Colon (tissue), 2 donors: ENCODE results near the gene CENPB.
"Not testable (repeated sequence)": the region's sequence is repeated elsewhere in the genome, so short reads cannot be mapped to it uniquely, and the experiment has no call there.

Experiments used
- FAIRE-seq: peaks from 2 replicates; lab custom pipeline; 2012; peaks lifted over from hg19 to GRCh38; lab: Jason Lieb, UNC
- donor health status: control.
- donor health status: control.

The CENPB gene

DNA sequence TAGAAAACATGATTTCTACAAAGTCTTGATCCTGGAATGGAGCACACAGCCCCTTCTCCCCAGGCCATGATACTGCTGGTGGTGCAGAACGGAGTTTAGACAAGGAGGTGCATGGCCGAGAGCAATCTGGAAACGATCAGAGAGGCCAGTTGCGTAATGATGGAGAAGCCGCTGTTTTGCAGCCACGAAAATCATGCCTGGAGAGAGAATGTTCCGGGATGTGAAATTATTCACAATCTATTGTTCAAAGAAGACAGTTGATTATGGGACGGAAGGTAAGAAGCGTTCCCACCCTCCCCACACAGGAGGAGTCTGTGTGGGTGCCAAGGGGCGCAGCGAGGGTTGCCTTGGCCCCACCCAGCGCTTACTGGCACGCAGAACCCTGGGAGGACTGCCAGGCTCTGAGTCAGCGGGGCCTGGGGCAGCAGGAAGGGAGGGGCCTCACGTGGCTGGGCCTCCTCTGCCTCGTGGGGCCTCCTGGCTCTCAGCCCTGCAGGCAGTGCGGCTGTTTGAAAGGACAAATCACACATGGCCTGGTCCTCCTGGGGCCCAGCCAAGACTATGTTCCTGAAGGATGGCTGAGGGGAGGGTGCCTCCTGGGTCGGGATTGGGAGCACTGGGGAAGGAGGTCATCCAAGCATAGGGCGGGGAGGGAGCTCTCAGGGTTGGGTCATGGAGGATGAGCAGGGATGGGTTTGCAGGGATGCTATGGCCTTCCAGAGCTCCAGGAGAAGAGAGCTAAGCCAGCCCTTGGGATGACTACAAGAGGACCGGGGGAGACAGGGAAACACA is 25.1 kb upstream of the CENPB start:
- FAIRE-seq, result no peak

DNA sequence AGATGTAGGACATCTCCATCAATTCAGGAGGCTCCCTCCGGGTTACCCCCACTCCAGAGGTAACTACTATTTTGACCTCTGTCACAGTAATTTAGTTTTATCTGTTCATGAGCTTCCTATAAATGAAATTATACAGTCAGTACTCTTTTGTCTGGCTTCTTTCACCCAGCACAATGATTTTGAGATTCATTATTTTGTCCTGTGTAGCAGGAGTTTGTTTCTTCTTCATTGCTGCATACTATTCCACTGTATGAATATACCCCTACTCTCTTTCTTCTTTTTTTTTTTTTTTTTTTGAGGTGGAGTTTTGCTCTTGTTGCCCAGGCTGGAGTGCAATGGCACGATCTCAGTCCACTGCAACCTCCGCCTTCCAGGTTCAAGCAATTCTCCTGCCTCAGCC is 22.0 kb upstream of the CENPB start:
- no peak for FAIRE-seq

DNA sequence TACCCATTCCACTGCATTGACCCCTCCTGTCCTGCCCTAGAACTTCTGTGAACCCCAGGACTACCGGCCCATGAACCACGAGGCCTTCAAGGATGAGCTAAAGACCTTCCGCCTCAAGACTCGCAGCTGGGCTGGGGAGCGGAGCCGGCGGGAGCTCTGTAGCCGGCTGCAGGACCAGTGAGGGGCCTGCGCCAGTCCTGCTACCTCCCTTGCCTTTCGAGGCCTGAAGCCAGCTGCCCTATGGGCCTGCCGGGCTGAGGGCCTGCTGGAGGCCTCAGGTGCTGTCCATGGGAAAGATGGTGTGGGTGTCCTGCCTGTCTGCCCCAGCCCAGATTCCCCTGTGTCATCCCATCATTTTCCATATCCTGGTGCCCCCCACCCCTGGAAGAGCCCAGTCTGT is 18.2 kb upstream of the CENPB start:
- FAIRE-seq, result no peak

DNA sequence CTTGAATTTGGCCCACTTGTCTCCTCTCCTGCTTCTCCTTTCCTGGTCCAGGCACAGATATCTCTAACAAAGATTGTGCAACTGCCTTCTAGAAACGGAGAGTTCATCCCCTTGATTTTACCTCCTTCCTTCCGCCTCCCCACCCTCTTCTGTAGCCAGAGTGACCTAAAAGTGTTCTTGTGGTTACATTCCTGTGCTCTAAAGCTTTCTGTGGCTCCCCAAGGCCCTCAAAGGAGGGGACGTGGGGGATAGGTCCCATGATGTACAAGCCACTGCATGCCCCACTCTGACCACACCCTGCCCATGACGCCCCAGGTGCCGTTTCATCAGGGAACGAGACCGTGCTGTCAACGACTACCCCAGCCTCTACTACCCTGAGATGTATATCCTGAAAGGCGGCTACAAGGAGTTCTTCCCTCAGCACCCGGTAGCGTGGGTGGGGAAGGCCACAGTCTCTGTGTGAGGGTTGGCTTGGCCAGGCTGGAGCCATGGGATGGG is 17.8 kb upstream of the CENPB start:
- FAIRE-seq, result no peak

DNA sequence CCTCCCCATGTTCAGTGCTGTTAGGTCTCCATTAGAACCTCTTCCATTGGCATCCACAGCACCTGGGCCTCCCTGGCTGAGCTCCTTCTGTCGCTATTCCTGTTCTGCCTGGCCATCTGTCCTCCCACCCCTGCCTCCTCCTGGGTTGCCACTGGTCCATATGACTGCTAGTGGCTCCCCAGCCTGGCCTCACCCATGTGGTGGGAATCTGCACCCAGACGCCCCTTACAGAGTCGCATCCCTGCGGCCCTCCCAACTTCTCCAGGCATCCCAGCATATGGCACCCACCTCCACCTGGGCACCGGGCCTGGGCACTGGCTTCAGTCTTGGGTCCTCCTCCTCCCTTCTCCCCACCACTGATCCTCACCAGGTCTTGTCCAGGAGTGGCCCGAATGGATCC is 17.3 kb upstream of the CENPB start:
- FAIRE-seq, result no peak

DNA sequence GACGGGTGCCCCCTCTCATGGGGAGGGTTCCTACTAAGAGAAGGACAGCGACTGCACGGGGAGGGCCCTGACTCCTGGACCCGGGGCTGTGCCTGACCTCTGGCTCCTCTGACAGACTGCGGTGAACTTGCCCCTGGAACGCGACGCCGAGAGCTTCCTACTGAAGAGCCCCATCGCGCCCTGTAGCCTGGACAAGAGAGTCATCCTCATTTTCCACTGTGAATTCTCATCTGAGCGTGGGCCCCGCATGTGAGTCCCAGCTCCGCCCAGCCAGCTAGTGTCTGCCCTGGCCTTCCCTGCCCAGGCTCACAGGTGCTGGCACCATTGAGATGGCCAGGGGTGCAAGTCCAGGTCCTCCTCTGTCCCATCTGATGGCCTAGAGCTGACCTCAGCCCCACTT is 16.7 kb upstream of the CENPB start:
- FAIRE-seq, result no peak

DNA sequence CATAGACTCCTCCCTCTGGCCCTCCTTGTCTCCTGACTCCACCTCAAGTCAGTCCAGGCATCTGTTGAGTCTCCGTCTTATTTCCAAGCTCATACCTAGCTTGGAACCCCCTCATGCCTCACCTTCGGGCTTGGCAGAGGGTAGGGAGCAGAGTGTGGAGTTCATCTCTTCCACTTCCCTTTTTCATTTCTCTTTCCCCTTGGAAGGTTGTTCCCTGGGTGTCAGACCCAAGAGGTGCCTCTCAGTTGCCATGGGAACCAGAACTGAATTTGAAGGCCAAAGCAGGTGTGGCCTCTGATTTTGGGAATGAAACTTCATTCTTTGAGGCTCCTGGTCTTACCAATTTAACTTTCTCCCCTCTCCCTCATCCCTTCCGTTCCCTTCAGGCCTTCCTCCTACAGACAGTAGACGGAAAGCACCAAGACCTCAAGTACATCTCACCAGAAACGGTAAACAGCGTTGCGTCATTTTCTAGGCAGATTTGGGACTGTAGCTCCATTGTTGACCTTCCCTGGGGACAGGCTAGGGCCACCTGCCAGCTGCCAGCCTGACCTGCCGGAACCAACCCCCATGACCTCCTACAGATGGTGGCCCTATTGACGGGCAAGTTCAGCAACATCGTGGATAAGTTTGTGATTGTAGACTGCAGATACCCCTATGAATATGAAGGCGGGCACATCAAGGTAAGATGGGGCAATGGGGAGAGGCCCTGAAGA is 16.1 kb upstream of the CENPB start:
- FAIRE-seq, result no peak

DNA sequence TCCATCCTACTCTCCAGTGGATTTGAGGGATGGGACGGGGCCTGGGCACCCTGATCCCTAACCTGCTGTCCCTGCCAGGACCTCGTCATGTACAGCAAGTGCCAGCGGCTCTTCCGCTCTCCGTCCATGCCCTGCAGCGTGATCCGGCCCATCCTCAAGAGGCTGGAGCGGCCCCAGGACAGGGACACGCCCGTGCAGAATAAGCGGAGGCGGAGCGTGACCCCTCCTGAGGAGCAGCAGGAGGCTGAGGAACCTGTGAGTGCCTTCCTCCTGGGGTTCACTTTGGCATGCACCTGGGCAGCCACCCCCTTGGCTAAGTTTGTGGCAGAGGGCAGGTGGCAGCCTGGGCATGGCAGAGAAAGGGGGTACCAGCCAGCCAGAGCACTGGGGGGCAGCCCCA is 15.3 kb upstream of the CENPB start:
- no peak for FAIRE-seq

DNA sequence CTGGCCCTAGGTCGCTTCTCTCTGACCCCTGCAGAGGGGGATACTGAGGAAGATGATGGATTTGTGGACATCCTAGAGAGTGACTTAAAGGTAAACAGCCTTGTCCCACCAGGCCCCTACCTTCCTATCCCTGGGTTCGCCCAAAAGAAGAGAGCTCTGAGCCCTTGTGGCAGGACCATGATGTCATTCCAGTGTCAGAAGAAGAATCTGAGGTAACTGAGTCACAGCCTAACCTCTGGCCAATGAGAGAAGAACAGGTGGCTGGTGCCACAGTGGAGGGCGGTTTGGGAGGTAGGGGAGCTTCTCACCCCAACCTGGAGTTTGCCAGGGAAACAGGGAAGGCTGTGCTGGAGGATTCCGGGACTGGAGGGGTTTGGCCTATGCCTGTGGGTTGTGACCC is 14.8 kb upstream of the CENPB start:
- no peak for FAIRE-seq

DNA sequence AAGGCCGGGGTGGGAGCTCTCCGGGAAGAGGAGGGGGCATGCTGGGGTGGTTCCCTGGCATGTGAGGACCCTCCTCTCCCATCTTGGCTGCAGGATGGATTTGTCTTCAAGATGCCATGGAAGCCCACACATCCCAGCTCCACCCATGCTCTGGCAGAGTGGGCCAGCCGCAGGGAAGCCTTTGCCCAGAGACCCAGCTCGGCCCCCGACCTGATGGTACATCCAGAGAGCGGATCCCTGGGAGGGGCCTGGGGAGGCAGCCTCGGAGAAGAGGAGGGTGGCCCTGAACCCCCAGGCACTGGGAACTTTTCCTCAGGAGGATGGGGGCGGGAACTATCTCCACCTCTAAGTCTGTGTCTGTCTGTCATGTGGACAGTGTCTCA is 14.3 kb upstream of the CENPB start:
- no peak for FAIRE-seq

DNA sequence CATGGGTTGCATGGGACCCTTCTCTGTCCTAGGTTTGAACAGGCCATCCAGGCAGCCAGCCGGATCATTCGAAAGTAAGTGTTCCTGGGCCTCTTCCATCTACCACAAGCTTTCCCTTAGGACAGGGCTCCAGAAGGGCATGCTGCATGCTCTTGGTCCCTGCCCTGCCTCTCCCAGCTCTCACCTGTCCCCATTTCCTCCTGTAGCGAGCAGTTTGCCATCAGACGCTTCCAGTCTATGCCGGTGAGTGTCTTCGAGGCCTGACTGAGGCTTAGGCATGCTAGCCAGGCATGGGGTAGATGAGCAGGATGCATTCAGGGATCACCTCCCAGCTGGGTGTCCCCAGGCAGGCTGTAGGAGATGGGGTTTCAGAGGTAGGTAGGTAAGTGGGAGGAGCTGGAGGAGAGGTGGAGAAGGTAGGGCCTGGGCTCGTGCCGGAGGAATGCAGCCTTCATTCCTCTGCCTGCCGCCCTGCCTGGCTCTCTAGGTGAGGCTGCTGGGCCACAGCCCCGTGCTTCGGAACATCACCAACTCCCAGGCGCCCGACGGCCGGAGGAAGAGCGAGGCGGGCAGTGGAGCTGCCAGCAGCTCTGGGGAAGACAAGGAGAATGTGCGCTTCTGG is 13.8 kb upstream of the CENPB start:
- no peak for FAIRE-seq

DNA sequence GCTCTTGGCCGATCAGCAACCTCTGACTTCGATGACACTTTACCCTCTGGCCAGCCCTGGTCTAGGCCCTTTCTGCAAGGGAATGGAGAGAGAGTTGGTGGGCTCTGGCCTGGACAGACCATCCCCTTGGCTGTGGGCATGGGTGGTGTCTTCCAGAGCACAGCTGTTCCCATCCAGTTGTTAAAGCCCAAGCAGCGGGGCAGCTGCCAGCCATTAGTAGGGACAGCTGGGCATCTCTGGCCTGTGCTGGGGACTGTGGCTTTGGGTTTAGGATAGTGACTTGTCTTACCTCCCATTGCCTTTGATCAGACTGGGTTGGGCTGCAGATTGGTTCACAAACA is 12.3 kb upstream of the CENPB start:
- FAIRE-seq, result no peak

DNA sequence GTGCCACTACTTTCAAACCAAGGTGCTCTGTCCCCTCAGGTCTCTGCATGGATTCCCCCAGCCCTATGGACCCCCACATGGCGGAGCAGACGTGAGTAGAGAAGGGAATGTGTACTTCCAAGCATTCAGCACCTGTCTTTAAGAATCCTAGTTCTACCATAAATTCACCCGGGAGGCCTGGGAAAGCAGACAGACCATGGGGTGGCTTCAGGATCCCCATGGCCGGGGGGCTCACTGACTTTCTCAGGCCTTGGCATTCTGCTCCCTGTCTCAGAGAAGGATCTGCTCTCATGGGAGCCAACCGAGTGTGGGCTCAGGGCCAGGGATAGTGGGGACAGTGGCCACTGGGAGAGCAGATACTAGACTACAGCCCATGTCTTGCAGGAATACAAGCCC is 11.8 kb upstream of the CENPB start:
- no peak for FAIRE-seq

DNA sequence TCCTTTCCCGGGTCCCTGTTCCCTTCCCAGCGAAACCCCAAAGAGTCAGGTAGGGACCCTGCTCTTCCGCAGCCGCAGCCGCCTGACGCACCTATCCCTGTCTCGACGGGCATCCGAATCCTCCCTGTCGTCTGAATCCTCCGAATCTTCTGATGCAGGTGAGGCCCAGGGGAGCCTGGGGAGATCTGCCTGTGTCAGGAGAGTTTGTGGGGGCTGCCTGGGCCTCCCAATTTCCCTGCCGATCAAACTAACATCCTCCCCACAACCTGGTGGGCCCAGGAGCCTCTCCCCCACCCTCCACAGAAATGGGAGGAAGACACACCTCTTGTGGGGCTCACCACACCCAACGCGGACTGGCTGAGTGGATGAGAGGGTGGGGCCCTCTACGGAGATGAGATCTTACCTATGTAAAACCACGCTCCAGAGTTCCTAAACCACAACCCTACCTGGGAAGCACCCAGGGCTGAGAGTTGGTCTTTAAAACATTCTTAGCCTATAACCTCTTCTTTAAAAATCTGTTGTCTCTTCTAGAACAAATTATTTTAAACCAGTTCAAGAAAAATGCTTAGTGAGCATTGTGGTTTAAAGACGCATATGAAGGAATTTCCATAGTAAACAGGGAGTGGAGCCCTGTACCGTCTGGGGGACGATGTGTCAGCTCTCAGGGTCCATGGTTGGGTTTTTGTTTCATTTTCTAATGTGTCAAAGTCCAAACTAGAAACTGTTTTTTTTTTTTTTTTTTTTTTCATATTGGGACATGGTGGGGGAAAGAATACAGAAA is 11.2 kb upstream of the CENPB start:
- no peak for FAIRE-seq

DNA sequence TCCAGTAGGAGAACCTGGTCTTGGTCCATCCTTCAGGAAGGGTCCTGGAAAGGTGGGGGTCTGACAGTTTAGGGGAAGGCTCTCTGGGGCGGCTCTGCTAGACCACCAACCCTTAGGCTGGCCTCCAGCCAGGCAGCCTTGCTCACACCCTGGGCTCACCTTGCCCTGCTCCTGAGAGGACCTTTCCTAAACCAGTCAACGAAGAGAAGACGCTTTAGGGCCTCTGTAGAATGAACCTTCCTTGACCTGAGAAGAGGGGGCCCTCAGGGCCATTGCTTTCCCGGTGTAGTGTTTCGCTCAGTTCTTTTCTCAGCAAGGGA is 10.6 kb upstream of the CENPB start:
- FAIRE-seq, result no peak

DNA sequence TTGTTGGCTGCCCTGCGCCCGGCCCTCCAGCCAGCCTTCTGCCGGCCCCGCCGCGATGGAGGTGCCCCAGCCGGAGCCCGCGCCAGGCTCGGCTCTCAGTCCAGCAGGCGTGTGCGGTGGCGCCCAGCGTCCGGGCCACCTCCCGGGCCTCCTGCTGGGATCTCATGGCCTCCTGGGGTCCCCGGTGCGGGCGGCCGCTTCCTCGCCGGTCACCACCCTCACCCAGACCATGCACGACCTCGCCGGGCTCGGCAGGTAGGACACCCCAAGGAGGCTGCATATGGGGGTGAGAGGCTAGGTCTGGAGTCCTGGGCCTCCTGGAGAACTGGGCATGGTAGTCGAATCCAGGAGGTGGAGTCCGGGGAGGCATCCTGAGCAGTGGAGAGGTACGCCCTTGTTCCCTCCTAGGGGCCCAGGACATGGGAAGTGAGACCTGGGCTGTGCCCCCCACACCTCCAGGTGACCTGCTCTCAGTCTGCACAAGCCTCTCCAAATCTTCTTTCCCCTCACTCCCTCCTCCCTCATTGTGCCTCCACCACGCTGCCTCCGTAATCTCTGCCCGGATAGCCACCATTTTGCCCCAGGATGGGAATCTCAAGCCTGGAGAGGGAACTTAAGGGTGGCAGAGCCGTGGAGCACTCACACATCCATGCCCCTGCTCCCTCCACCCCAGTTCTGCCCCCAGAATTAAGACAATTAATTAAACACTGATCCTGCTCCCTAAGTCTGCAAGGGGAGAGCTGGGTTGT is 10.1 kb upstream of the CENPB start:
- no peak for FAIRE-seq

DNA sequence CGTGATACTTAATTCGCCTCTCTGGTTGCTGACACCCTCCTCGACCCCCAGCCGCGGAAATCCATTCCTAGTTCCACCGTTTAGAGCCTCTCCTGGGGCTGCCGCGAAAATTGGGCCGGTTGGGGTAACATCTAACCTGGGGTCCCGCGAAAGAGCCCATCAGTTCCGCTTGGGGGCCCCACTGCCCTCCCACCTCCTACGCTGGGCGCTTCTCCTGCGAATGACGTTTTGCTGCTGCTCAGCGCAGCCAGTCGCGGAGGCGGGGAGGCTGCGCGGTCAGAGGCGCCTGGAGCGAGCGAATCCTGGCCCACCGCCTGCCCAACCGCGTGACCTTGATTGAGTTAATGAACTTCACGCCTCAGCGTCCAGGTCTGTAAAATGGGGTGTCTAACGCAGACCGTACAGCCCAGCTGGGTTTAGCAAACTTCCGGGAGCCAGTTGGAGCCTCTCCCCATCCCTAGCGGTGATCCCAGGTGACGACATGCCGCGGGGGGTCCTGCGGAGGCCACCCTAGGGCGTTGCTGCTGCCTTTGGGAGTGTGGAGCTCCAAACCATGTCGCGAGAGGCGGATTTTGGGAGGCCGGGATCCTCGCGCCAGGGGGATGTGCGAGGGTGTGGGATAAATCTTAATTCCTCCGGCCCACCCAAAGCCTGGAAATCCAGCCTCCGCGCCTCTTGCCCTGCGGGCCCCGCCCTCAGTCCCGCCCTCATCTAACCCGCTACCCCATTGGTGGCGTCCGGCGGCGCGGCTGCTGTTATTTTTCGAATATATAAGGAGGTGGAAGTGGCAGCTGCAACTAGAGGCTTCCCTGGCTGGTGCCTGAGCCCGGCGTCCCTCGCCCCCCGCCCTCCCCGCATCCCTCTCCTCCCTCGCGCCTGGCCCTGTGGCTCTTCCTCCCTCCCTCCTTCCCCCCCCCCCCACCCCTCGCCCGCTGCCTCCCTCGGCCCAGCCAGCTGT is 9.2 kb upstream of the CENPB start, which contains the start of gene CDC25B:
CDC25B (plus strand) TSS at position 800 of the 958 bp plus-strand sequence. CDS start 222 bp downstream, outside the sequence.
- FAIRE-seq, result no peak

DNA sequence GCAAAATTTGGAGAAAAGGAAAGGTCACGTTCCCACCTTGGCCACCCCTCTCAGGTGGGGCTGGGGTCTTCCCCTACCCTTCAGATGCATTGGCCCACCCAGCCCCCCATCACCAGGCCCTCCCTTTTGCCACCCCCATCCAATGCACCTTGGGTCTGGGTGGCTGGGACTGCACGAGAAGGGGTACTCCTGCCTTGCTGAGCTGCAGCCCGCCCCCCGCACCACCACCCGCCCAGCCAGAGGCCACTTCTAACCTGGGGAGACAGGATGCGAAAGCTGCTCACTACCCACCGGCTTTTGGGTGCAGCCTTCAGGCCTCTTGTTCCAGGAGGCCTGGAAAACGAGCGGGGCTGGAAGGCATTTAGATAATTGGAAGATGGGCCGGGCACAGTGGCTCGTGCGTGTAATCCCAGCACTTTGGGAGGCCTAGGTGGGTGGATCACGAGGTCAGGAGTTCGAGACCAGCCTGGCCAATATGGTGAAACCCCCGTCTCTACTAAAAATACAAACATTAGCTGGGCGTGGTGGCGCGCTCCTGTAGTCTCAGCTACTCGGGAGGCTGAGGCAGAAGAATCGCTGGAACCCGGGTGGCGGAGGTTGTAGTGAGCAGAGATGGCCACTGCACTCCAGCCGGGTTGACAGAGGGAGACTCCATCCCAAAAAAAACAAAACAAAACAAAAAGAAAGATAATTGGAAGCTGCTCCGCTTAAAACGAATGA is 8.3 kb upstream of the CENPB start:
- no peak for FAIRE-seq

DNA sequence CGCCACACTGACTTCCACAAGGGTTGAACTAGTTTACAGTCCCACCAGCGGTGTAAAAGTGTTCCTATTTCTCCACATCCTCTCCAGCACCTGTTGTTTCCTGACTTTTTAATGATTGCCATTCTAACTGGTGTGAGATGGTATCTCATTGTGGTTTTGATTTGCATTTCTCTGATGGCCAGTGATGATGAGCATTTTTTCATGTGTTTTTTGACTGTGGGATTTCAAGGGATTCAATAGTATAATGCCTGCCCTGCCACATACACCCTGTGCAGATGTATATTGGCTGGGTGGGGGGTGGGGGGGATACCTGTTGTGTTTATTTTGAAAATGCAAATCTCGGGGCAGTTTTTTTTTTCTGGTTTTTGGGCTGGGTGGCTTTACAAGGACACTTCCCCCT is 7.6 kb upstream of the CENPB start:
- not testable (repeated sequence) for FAIRE-seq

DNA sequence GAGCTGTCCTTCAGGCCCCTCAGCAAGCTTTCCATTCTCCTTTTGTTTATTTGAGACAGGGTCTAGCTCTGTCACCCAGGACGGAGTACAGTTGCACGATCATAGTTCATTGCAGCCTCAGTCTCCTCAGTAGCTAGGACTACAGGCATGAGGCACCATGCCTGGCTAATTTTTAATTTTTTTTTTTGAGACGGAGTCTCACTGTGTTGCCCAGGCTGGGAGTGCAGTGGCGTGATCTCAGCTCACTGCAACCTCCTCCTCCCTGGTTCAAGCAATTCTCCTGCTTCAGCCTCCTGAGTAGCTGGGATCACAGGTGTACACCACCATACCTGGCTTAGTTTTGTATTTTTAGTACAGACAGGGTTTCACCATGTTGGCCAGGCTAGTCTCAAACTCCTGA is 2.7 kb upstream of the CENPB start:
- FAIRE-seq, result not testable (repeated sequence)
